SK-N-SH treated with all-trans-retinoic acid at 6 μM for 48 hours (cell line): Measurements from ENCODE around the gene HEXIM2.
"Not testable (repeated sequence)": the region's sequence is repeated elsewhere in the genome, so short reads cannot be mapped to it uniquely, and the experiment has no call there.

ENCODE experiments used
- ATAC-seq: fragments of 200-7000 bp; cut with Tn5 transposase; 3 replicates; pipeline ENCODE4 v1.9.1; 2020; ENCODE audit warnings: mild to moderate bottlenecking, moderate library complexity
- ARNTL ChIP-seq: fragments of 450-650 bp; formaldehyde crosslinking; IDR thresholded peaks from 2 replicates; pipeline ENCODE4 v1.5.0; 2020; ENCODE audit warnings: low read depth, mild to moderate bottlenecking, moderate library complexity, borderline replicate concordance
- BACH2 ChIP-seq: fragments of 250-450 bp; sonication (Bioruptor Pico); IDR thresholded peaks from 2 replicates; pipeline ENCODE4 v1.9.0; 2021; ENCODE audit warnings: mild to moderate bottlenecking, borderline replicate concordance
- GLIS3 ChIP-seq: fragments of 250-450 bp; sonication (Bioruptor Pico); IDR thresholded peaks from 2 replicates; pipeline ENCODE4 v1.5.0; 2020; ENCODE audit warnings: mild to moderate bottlenecking, moderate library complexity
- ISL1 ChIP-seq: fragments of 250-450 bp; sonication (Bioruptor Pico); IDR thresholded peaks from 2 replicates; pipeline ENCODE4 v2.1.2; 2022; ENCODE audit warnings: mild to moderate bottlenecking, moderate library complexity
- OSR1 ChIP-seq: fragments of 250-450 bp; sonication (Bioruptor Pico); IDR thresholded peaks from 2 replicates; pipeline ENCODE4 v1.8.0; 2022; ENCODE audit warnings: moderate library complexity, mild to moderate bottlenecking, inconsistent platforms
- PPARA ChIP-seq: fragments of 250-450 bp; sonication (Bioruptor Pico); IDR thresholded peaks from 2 replicates; pipeline ENCODE4 v1.5.0; 2020; ENCODE audit warnings: mild to moderate bottlenecking, borderline replicate concordance
- RARB ChIP-seq: fragments of 250-450 bp; sonication (Bioruptor Pico); IDR thresholded peaks from 2 replicates; pipeline ENCODE4 v1.8.0; 2021; ENCODE audit warnings: mild to moderate bottlenecking, moderate library complexity
- SNAI2 ChIP-seq: fragments of 250-450 bp; sonication (Bioruptor Pico); IDR thresholded peaks from 2 replicates; pipeline ENCODE4 v1.5.0; 2020; ENCODE audit warnings: mild to moderate bottlenecking, moderate library complexity
- TCF4 ChIP-seq: fragments of 250-450 bp; sonication (Bioruptor Pico); IDR thresholded peaks from 2 replicates; pipeline ENCODE4 v1.8.0; 2021; ENCODE audit warnings: mild to moderate bottlenecking, moderate library complexity, borderline replicate concordance
- TSHZ2 ChIP-seq: fragments of 250-450 bp; sonication (Bioruptor Pico); IDR thresholded peaks from 2 replicates; pipeline ENCODE4 v1.5.0; 2020; ENCODE audit warnings: mild to moderate bottlenecking, moderate library complexity
- ZC3H10 ChIP-seq: fragments of 250-450 bp; sonication (Bioruptor Pico); IDR thresholded peaks from 2 replicates; pipeline ENCODE4 v1.5.1; 2021; ENCODE audit warnings: mild to moderate bottlenecking, moderate library complexity
- ZFP3 ChIP-seq: fragments of 250-450 bp; sonication (Bioruptor Pico); IDR thresholded peaks from 2 replicates; pipeline ENCODE4 v1.5.0; 2020; ENCODE audit warnings: mild to moderate bottlenecking, moderate library complexity
- ZFP30 ChIP-seq: fragments of 450-650 bp; formaldehyde crosslinking; IDR thresholded peaks from 2 replicates; pipeline ENCODE4 v1.5.0; 2022; ENCODE audit warnings: mild to moderate bottlenecking, moderate library complexity
- ZNF565 ChIP-seq: fragments of 450-650 bp; formaldehyde crosslinking; conservative IDR thresholded peaks from 2 replicates; pipeline ENCODE4 v1.5.0; 2020; ENCODE audit warnings: low read depth, mild to moderate bottlenecking, moderate library complexity
- ZNF70 ChIP-seq: fragments of 450-650 bp; formaldehyde crosslinking; IDR thresholded peaks from 2 replicates; pipeline ENCODE4 v1.5.0; 2020; ENCODE audit warnings: mild to moderate bottlenecking, moderate library complexity
- TF ChIP-seq, protein P1 (sequence below): fragments of 250-450 bp; sonication (Bioruptor Pico); IDR thresholded peaks from 2 replicates; pipeline ENCODE4 v1.8.0; 2021; ENCODE audit warnings: low read depth, mild to moderate bottlenecking, moderate library complexity, borderline replicate concordance
- TF ChIP-seq, protein P2 (sequence below): fragments of 250-450 bp; sonication (Bioruptor Pico); IDR thresholded peaks from 2 replicates; pipeline ENCODE4 v1.8.0; 2020; ENCODE audit warnings: mild to moderate bottlenecking, moderate library complexity, borderline replicate concordance
- TF ChIP-seq, protein P3 (sequence below): fragments of 250-450 bp; sonication (Bioruptor Pico); IDR thresholded peaks from 2 replicates; pipeline ENCODE4 v1.5.1; 2020; ENCODE audit warnings: low read depth, mild to moderate bottlenecking, moderate library complexity

The HEXIM2 gene

GRCh38 chr17:45201457-45201856 lies 39.8 kb downstream of the HEXIM2 start:
- ATAC-seq = no peak
- TF ChIP-seq, protein P1, sequence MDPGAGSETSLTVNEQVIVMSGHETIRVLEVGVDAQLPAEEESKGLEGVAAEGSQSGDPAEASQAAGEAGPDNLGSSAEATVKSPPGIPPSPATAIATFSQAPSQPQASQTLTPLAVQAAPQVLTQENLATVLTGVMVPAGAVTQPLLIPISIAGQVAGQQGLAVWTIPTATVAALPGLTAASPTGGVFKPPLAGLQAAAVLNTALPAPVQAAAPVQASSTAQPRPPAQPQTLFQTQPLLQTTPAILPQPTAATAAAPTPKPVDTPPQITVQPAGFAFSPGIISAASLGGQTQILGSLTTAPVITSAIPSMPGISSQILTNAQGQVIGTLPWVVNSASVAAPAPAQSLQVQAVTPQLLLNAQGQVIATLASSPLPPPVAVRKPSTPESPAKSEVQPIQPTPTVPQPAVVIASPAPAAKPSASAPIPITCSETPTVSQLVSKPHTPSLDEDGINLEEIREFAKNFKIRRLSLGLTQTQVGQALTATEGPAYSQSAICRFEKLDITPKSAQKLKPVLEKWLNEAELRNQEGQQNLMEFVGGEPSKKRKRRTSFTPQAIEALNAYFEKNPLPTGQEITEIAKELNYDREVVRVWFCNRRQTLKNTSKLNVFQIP (CRISPR knock-in tag) = no peak
- TF ChIP-seq, protein P2, sequence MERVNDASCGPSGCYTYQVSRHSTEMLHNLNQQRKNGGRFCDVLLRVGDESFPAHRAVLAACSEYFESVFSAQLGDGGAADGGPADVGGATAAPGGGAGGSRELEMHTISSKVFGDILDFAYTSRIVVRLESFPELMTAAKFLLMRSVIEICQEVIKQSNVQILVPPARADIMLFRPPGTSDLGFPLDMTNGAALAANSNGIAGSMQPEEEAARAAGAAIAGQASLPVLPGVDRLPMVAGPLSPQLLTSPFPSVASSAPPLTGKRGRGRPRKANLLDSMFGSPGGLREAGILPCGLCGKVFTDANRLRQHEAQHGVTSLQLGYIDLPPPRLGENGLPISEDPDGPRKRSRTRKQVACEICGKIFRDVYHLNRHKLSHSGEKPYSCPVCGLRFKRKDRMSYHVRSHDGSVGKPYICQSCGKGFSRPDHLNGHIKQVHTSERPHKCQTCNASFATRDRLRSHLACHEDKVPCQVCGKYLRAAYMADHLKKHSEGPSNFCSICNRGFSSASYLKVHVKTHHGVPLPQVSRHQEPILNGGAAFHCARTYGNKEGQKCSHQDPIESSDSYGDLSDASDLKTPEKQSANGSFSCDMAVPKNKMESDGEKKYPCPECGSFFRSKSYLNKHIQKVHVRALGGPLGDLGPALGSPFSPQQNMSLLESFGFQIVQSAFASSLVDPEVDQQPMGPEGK (CRISPR knock-in tag) = no peak
- TF ChIP-seq ZNF70 (CRISPR knock-in tag) (no peak), PPARA (CRISPR knock-in tag) (no peak), RARB (CRISPR knock-in tag) (no peak), ZNF565 (no peak), ARNTL (CRISPR knock-in tag) (no peak)
- TF ChIP-seq, protein P3, sequence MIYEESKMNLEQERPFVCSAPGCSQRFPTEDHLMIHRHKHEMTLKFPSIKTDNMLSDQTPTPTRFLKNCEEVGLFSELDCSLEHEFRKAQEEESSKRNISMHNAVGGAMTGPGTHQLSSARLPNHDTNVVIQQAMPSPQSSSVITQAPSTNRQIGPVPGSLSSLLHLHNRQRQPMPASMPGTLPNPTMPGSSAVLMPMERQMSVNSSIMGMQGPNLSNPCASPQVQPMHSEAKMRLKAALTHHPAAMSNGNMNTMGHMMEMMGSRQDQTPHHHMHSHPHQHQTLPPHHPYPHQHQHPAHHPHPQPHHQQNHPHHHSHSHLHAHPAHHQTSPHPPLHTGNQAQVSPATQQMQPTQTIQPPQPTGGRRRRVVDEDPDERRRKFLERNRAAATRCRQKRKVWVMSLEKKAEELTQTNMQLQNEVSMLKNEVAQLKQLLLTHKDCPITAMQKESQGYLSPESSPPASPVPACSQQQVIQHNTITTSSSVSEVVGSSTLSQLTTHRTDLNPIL (CRISPR knock-in tag) = no peak

GRCh38 chr17:45201880-45202279 lies 40.2 kb downstream of the HEXIM2 start:
- ATAC-seq = not testable (repeated sequence)

DNA sequence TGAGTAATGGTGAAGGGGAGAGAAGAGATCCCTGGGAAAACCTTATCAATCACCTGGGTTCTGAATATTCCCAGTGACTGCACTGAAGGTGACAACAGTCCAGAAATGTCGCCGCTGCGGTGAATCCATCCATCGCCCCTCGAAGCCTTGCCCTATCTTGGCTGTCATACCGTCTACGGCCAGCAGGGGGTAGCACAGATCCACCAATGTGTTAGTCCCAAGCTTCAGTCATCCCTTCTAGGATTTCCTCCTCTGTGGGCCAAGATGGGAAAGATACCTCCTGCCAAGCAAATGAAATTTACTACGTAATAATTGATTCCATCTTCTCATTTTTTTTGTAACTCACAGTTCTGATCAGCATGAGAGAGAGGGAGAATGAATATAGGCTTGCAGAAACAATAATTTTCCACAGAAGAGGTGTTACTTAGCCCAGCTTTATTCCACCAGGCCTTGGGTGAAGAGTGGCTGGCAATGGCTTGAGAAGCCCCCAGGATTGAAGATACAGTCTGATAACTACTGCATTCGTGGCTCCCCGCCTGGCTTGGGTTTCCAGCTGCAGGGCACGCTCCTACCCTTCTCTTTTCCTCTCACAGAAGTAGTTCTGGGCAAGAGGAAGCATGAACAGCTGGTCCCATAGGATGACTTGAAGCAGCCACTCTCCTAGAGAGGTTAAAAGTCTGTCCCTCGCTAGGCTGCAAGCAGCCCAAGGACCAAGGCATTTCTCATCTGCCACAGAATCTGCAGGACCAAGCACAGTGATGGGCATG lies 57.4 kb downstream of the HEXIM2 start:
- TF ChIP-seq TCF4 (CRISPR knock-in tag) (no peak), PPARA (CRISPR knock-in tag) (no peak), ISL1 (no peak), ARNTL (CRISPR knock-in tag) (no peak), ZC3H10 (CRISPR knock-in tag) (no peak), ZFP30 (CRISPR knock-in tag) (no peak), ZFP3 (CRISPR knock-in tag) (no peak), RARB (CRISPR knock-in tag) (no peak), SNAI2 (CRISPR knock-in tag) (no peak), ZNF70 (CRISPR knock-in tag) (no peak), TSHZ2 (CRISPR knock-in tag) (no peak), OSR1 (CRISPR knock-in tag) (no peak), GLIS3 (CRISPR knock-in tag) (no peak), BACH2 (no peak)
- TF ChIP-seq, protein P3 (CRISPR knock-in tag) = no peak
- TF ChIP-seq, protein P1 (CRISPR knock-in tag) = no peak

More for the DNA sequence above, 57.4 kb downstream of the HEXIM2 start:
- peak; percentile 90 for ATAC-seq
